Right cardiac atrium (tissue), 5 donors: ENCODE results near the gene TSKS. TPM values are rescaled to one million over a fixed set of nuclear protein-coding genes. Genes with fewer than 3 reads are reported as not detected.
"Not testable (repeated sequence)": the region's sequence is repeated elsewhere in the genome, so short reads cannot be mapped to it uniquely, and the experiment has no call there.

Source experiments
- ATAC-seq, 2 donors: fragments of 200-7000 bp; cut with Tn5 transposase; one replicate each; pipeline versions ENCODE4 v1.8.0 to v1.9.1; 2020; ENCODE audit warnings: moderate library complexity in 2 of 2, mild to moderate bottlenecking in 1 of 2
- DNase-seq, 3 donors: peaks; one replicate each; pipeline ENCODE4 v3.0.0-alpha.2; 2020
- H3K27ac ChIP-seq: one replicate; pipeline ENCODE4 v1.5.1; 2013; ENCODE audit warnings: mild to moderate bottlenecking, low read length, control low read depth, moderate library complexity
- H3K27me3 ChIP-seq: one replicate; pipeline ENCODE4 v1.6.1; 2013; ENCODE audit not compliant: control insufficient read depth, insufficient read depth
- H3K4me1 ChIP-seq: one replicate; pipeline ENCODE4 v1.6.1; 2013; ENCODE audit warnings: low read length; ENCODE audit not compliant: control insufficient read depth, insufficient read depth
- H3K4me3 ChIP-seq: one replicate; pipeline ENCODE4 v1.5.1; 2013; ENCODE audit warnings: low read length, control low read depth
- H3K9me3 ChIP-seq: one replicate; pipeline ENCODE4 v1.6.1; 2013; ENCODE audit warnings: low read length; ENCODE audit not compliant: control insufficient read depth
- WGBS: extraction: QIAGEN DNeasy Blood & Tissue Kit; methylation state at CpG from one replicate; pipeline ENCODE4 v1.1.7; 2013; 5-methylcytosine and 5-hydroxymethylcytosine counted together
- intact Hi-C, 4 donors: fragments of 100-400 bp; cut with DNase I; formaldehyde crosslinking; loops; one replicate each; pipeline versions ENCODE4 v1.11.0 to v1.14.0; 2022 to 2023
- polyA plus RNA-seq: library from polyadenylated mRNA; stranded (reverse); fragments of 200-250 nt; gene quantifications from one replicate; pipeline ENCODE4 v1.2.3, GENCODE V29; 2013
- total RNA-seq, 4 donors: library from RNA; stranded (reverse); fragmentation: NEBNext Ultra II Directional; extraction: Animal tissue kit (Norgen Biotek cat#: 25700); gene quantifications; one replicate each; pipeline ENCODE4 v1.2.1, GENCODE V29; 2021
- donor health status: healthy with polysubstance abuse.
- donor health status: DM: no; HTN: yes; CAD: no.
- donor health status: DM: no; HTN: no; CAD: no.
- donor health status: DM: no; HTN: yes; CAD: no; lungs with severe emphysema.
- donor health status: DM: yes; HTN: yes; CAD: no.

TSKS gene
- total and polyA plus RNA-seq, 5 donors = 0.59 to 1.4 (median 1.1) TPM

DNA sequence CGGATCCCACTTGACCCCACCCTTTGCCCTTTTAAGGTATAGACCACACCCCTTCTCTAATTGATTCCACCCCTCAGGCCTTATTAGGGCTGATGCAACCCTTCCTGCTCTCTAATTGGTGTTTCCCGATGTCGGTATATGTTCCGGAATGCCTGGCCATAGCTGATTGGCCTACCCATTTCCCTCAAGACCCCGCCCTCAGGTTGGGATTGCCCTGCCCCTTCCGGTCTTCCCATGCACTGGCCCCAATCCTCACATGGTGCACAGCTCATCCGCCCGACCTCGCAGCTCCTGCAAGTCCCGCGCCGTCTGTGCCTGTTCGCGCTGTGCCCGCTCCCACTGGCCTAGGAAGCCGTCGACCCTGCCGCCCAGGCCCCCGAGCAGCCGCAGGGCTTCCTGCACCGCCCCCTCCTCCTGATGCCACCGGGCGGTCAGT, 18.1 kb downstream of the TSKS start:
- DNase-seq = no peak
- H3K4me3 ChIP-seq = no peak overlapping the region
- no peaks in the 10 kb centered on the region for H3K27me3 ChIP-seq
- no peaks in the 10 kb centered on the region for H3K4me1 ChIP-seq
- H3K9me3 ChIP-seq = no peaks in the 10 kb centered on the region
- intact Hi-C loops = no loop called here
- H3K27ac ChIP-seq = no peak overlapping the region
- WGBS = 95% methylated on average over 23 of the region's 23 CpGs
- peak in 1 of 2 donors; percentile 7 for ATAC-seq

DNA sequence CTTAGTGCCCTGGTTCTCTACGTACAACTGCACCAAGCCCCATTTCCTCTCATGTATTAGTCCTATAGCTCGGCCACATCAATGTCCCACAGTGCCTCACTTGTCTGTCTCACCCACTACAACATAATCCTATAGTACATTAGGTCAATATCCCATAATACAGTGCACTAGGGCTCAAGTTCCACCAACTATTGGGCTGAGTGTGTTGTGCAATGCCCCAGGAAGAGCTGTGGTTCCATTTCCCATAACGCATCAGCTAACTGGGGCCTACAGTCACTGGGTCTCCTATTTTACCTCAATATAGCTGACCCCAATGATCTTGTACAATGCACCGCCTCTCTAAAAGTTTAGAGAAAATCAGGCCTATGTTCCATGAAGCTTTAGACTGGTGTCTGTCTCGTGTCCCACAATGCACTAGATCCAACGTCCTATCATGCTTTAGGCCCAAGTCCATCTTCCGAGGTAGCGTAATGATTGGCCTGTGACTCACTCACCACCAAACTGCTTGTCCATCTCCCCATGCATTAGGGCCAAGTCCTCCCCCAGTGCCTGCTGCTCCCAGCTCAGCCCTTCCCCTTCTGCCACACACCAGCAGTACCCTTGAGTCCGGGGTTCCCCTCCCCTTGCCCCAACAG, 21.8 kb downstream of the TSKS start:
- Histone ChIP-seq H3K9me3 (no peaks in the 10 kb centered on the region), H3K27ac (no peak overlapping the region), H3K4me3 (no peak overlapping the region), H3K4me1 (no peaks in the 10 kb centered on the region), H3K27me3 (no peaks in the 10 kb centered on the region)
- intact Hi-C loops = no loop called here
- WGBS = 87% methylated on average over 9 of the region's 9 CpGs
- ATAC-seq = no peak
- DNase-seq = no peak

DNA sequence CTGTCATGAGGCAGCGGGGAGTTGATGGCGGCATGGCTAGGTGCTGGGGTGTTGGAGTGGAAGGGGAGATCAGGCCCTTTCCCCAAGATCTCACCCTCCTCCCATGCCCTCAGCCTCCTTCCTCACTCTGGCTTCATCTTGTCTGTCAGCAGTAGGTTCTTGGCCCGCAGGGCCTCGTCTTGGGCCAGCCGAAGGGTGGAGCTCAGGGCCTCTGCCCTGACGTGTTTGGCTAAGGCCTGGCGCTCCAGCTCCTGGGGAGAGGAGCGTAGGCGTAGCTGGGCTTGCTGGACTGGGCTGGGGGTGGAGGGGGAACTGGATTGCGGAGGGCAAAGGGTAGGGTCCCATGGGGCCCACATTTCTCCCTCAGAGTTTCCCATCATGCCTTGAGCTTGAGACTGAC, 23.2 kb downstream of the TSKS start:
- WGBS = 88% methylated on average over 10 of the region's 10 CpGs
- no peaks in the 10 kb centered on the region for H3K9me3 ChIP-seq
- ATAC-seq = peak; percentile 16 to 37
- intact Hi-C loops = no loop called here
- no peak for DNase-seq
- H3K4me3 ChIP-seq = no peak overlapping the region
- H3K27ac ChIP-seq = no peak overlapping the region
- no peaks in the 10 kb centered on the region for H3K4me1 ChIP-seq
- no peaks in the 10 kb centered on the region for H3K27me3 ChIP-seq

DNA sequence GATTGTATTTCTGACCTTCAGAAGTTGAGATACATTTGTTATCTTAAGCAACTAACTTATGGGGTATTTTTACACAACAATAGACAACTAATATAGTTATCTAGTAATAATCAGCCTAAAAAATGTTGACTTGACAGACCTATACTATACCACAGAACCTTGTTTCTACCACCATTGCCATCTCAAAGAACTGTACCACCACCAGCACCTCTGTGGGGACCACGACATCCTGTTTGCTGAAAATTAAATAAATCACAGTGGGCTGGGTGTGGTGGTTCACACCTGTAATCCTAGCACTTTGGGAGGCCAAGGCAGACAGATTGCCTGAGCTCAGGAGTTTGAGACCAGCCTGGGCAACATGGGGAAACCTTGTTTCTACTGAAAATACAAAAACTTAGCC, 24.0 kb downstream of the TSKS start:
- H3K27ac ChIP-seq = no peak overlapping the region
- intact Hi-C loops = no loop called here
- 92% methylated on average over 1 of the region's 1 CpG for WGBS
- H3K4me1 ChIP-seq = no peaks in the 10 kb centered on the region
- H3K27me3 ChIP-seq = no peaks in the 10 kb centered on the region
- H3K9me3 ChIP-seq = no peaks in the 10 kb centered on the region
- no peak for DNase-seq
- H3K4me3 ChIP-seq = no peak overlapping the region
- no peak for ATAC-seq

DNA sequence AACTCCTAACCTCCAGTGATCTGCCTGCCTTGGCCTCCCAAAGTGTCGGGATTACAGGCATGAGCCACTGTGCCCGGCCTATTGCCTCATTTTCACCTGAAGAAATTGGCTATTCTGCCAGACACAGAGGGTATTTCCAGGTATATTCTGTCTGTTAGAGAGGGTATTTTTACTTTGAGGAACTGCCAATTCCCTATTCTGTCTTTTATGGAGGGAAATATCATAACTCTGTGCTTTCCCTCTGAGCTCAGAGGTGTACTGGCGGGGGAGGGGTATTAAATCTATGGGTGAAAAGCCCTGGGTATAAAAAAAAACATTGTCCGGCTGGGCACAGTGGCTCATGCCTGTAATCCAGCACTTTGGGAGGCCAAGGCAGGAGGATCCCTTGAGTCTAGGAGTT, 24.8 kb downstream of the TSKS start:
- WGBS = 87% methylated on average over 4 of the region's 4 CpGs
- intact Hi-C loops = no loop called here
- DNase-seq (no peak), ATAC-seq (no peak)
- H3K4me1 ChIP-seq = no peaks in the 10 kb centered on the region
- H3K27me3 ChIP-seq = no peaks in the 10 kb centered on the region
- no peaks in the 10 kb centered on the region for H3K9me3 ChIP-seq
- no peak overlapping the region for H3K27ac ChIP-seq
- H3K4me3 ChIP-seq = no peak overlapping the region

DNA sequence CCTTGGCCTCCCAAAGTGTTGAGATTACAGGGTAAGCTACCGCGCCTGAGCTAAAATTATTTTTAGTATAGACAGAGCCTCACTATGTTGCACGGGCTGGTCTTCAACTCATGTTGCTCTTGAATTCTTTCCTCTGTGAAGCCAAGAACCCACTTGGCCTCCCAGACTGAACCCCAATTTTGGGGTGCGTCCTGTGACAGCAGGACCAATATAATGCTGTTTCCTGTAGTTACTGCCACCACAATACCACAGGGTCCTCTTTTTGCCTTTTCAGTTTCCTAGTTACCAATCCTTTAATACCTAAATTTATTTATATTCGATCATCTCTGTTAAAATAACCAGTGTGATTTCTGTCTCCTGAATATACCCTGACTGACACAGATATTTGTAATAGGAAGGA, 32.9 kb downstream of the TSKS start:
- Histone ChIP-seq H3K9me3 (no peaks in the 10 kb centered on the region), H3K27ac (no peak overlapping the region), H3K4me3 (no peak overlapping the region), H3K27me3 (no peaks in the 10 kb centered on the region), H3K4me1 (peaks cover 5% of the 10 kb centered on the region)
- ATAC-seq (no peak), DNase-seq (no peak)
- intact Hi-C loops = no loop called here
- WGBS = 79% methylated on average over 5 of the region's 5 CpGs

DNA sequence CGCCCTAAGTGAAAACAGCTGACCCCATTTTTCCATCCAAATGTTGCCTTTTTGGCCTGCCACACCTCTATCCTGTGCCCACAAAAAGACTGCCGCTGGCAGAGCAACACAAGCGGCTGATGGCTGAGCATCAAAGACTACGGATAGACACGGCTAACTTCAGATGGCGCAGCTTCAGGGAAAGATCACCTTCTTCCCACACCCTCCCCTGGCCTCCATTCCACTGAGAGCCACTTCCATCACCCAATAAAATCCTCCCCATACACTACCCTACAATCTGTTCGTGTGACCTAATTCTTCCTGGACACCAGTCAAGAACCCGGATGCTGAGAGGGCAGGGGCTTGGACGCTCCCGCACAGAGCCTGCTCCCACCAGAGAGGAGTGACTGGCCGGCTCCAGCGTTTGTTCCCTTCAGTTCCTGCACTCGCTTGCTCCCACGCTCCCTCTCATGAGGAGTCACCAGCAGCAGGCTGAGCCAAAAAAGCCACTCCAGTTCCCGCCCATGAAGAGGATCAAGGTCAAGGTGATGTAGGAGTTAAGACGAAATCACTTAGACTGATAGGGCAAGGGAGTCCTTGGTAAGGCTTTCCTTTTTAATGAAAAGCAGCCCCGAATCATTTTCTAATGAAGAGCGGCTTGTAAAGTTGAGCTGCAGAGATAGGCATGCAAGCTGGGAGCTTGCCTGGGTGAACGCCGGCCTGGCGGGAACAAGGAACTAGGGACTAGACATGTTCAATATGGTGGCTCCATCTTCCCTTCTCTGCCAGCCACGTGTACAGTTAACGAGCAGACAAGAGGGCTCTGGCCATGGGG, 35.7 kb downstream of the TSKS start:
- Histone ChIP-seq H3K27ac (peak overlapping the region; percentile 94), H3K9me3 (no peaks in the 10 kb centered on the region), H3K4me3 (no peak overlapping the region), H3K4me1 (peaks cover 5% of the 10 kb centered on the region), H3K27me3 (no peaks in the 10 kb centered on the region)
- peak; percentile 79 to 91 (median 87) for DNase-seq
- peak; percentile 91 to 94 for ATAC-seq
- WGBS = 41% methylated on average over 23 of the region's 23 CpGs
- intact Hi-C loops = no loop called here

DNA sequence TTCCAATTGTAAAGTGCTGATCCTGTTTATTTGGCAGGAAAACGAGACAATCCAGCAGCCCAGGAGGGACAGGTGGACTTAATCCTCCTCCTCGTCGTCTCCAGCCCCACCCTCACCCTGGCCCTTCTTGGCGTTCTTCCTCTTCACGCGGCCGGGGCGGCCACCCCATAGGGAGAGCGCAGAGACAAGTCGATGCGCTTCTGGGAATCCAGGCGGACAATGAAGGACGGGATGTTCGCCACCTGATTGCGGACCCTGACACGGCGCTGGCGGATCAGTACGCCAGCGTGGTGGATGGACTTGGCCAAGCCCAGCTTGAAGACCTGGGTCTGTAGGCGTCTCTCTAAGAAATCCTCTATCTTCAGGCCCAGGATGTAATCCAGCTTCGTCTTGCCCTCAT, 43.7 kb downstream of the TSKS start:
- intact Hi-C loops, ATAC-seq, H3K27me3 ChIP-seq, H3K27ac ChIP-seq, H3K9me3 ChIP-seq, DNase-seq, H3K4me3 ChIP-seq, H3K4me1 ChIP-seq: not testable (repeated sequence)
- 83% methylated on average over 22 of the region's 22 CpGs for WGBS

DNA sequence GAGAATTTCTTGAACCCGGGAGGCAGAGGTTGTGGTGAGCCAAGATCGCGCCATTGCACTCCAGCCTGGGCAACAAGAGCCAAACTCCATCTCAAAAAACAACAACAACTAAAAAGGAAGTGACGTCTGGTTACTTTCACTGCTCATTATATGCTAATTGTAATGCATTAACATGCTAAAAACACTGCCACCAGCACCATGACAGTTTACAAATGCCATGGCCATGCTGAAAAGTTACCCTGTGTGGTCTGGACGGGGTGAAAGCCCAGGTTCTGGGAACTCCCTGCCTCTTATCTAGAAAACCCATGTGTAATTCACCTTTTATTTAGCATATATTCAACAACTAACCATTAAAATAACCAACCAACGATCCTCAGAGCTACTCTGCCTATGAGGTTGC, 44.1 kb downstream of the TSKS start:
- Histone ChIP-seq H3K4me3 (no peak overlapping the region), H3K27me3 (no peaks in the 10 kb centered on the region), H3K27ac (no peak overlapping the region), H3K9me3 (no peaks in the 10 kb centered on the region), H3K4me1 (no peaks in the 10 kb centered on the region)
- 80% methylated on average over 6 of the region's 6 CpGs for WGBS
- ATAC-seq (no peak), DNase-seq (no peak)
- intact Hi-C loops = no loop called here

DNA sequence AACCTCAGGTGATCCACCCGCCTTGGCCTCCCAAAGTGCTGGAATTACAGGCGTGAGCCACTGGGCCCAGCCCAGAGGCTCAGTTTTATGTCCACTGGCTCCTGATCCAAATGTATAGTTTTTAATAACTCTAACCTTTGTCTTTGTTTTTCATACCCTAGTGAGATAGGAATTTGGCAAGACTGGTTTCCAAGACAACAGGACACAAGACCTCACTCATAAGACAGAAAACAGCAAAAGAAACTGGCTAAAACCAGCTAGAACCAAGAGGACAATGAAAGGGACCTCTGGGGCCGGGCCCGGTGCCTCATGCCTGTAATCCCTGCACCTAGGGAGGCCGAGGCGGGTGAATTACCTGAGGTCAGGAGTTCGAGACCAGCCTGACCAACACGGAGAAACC, 44.6 kb downstream of the TSKS start:
- no peak for DNase-seq
- Histone ChIP-seq H3K27me3 (no peaks in the 10 kb centered on the region), H3K4me3 (no peak overlapping the region), H3K4me1 (no peaks in the 10 kb centered on the region), H3K27ac (no peak overlapping the region), H3K9me3 (no peaks in the 10 kb centered on the region)
- ATAC-seq = no peak
- intact Hi-C loops = no loop called here
- 86% methylated on average over 8 of the region's 8 CpGs for WGBS

DNA sequence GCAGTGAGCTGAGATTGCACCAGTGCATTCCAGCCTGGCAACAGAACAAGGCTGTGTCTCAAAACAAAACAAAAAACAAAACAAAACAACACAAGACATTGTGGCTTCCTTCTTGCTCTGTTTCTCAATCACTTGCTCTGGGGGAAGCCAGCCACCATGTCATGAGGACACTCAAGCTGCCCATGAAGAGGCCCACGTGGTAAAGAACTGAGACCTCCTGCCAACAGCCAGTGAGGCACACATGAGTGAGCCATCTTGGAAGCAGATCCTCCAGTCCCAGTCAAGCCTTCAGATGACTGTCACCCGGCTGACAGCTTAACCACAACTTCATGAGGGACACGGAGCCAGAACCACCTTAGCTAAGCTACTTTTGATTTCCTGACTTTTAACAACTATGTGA, 47.0 kb downstream of the TSKS start:
- intact Hi-C loops = no loop called here
- DNase-seq (peak in 1 of 3 donors; percentile 25), ATAC-seq (no peak)
- H3K27me3 ChIP-seq = no peaks in the 10 kb centered on the region
- no peak overlapping the region for H3K27ac ChIP-seq
- no peaks in the 10 kb centered on the region for H3K4me1 ChIP-seq
- no peak overlapping the region for H3K4me3 ChIP-seq
- H3K9me3 ChIP-seq = no peaks in the 10 kb centered on the region
- 72% methylated on average over 3 of the region's 3 CpGs for WGBS
